Gastrocnemius medialis (tissue), 4 donors: ENCODE results near the gene IRS1. TPM values are rescaled to one million over a fixed set of nuclear protein-coding genes. Genes with fewer than 3 reads are reported as not detected.
A peak's percentile ranks its signal among the peaks of the same experiment; 100 is the strongest.

ENCODE experiments used
- ATAC-seq, 2 donors: fragments of 150-250 bp; one replicate each; pipeline ENCODE4 v1.9.1; 2016
- DNase-seq, 2 donors: peaks; one replicate each; pipeline ENCODE4 v3.0.0-alpha.2; 2019
- H3K27ac ChIP-seq, 4 donors: fragments of 200-600 bp; sonication (generic); 1 replicate in 1 of 4; 2 replicates in 3 of 4; pipeline ENCODE4 v1.5.1; 2016 to 2018; ENCODE audit warnings: mild to moderate bottlenecking in 2 of 4, moderate library complexity in 1 of 4
- H3K27me3 ChIP-seq, 3 donors: fragments of 200-600 bp; sonication (generic) in 2 of 3; 1 replicate in 1 of 3; 2 replicates in 2 of 3; pipeline versions ENCODE4 v1.5.1 to v1.6.0; 2016 to 2019; ENCODE audit warnings: mild to moderate bottlenecking in 1 of 3, moderate library complexity in 1 of 3
- H3K36me3 ChIP-seq, 2 donors: fragments of 200-600 bp; sonication (generic) in 1 of 2; one replicate each; pipeline ENCODE4 v1.5.1; 2017 to 2018
- H3K4me1 ChIP-seq, 2 donors: fragments of 200-600 bp; sonication (generic) in 1 of 2; one replicate each; pipeline ENCODE4 v1.5.1; 2016 to 2017; ENCODE audit warnings: mild to moderate bottlenecking in 2 of 2
- H3K4me3 ChIP-seq, 4 donors: fragments of 200-600 bp; sonication (generic) in 3 of 4; 1 replicate in 1 of 4; 2 replicates in 3 of 4; pipeline ENCODE4 v1.5.1; 2016 to 2019; ENCODE audit warnings: mild to moderate bottlenecking in 2 of 4
- H3K9me3 ChIP-seq, 3 donors: fragments of 200-600 bp; sonication (generic) in 2 of 3; 1 replicate in 1 of 3; 2 replicates in 2 of 3; pipeline ENCODE4 v1.5.1; 2016 to 2019
- CTCF ChIP-seq, 5 experiments: fragments of 450-650 bp in 3 of 5; fragments of 200-600 bp in 2 of 5; sonication (generic) in 2 of 5; IDR thresholded peaks in 4 of 5; conservative IDR thresholded peaks in 1 of 5; 1 replicate in 4 of 5; 2 replicates in 1 of 5; pipeline ENCODE4 v1.5.1; 2016 to 2019; ENCODE audit warnings: antibody characterized with exemption in 5 of 5, mild to moderate bottlenecking in 3 of 5, moderate library complexity in 3 of 5
- POLR2A ChIP-seq, 2 donors: fragments of 450-650 bp; IDR thresholded peaks; one replicate each; pipeline ENCODE4 v1.6.1; 2017; ENCODE audit warnings: antibody characterized with exemption in 2 of 2, mild to moderate bottlenecking in 2 of 2, moderate library complexity in 2 of 2
- in situ Hi-C, 4 donors: fragments of 200-750 bp; cut with MboI; loops; one replicate each; pipeline versions ENCODE4 v1.15.0 to v1.8.0; 2017; ENCODE audit warnings: low sequenced_read_pairs in 4 of 4
- intact Hi-C: fragments of 100-400 bp; cut with DNase I; formaldehyde crosslinking; loops from one replicate; pipeline ENCODE4 v1.15.1; 2023; ENCODE audit warnings: low total_unique reads
- total RNA-seq, 4 donors: library from RNA; depleted of rRNA; stranded (reverse); fragments of >200 nt; gene quantifications; one replicate each; pipeline versions ENCODE4 v1.1.0 to v1.2.3, GENCODE V29; 2016

The IRS1 gene
- total RNA-seq, 4 donors from 2014 or later, result 2.2 to 71.1 (median 6.3) TPM

GRCh38 chr2:226771067-226771466 lies 28.6 kb downstream of the IRS1 start:
- Histone ChIP-seq H3K9me3 (no peaks in the 10 kb centered on the region), H3K4me3 (peak overlapping the region; percentile 8 to 21 (median 17)), H3K36me3 (no peaks in the 10 kb centered on the region), H3K27ac (peak overlapping the region; percentile 82 to 91 (median 83)), H3K4me1 (peaks cover 62 to 66% of the 10 kb centered on the region in 2 donors), H3K27me3 (no peaks in the 10 kb centered on the region)
- peak; percentile 84 to 89 for ATAC-seq
- TF ChIP-seq CTCF (IDR thresholded peaks at IDR 0.05 in 4 of 5, conservative IDR thresholded peaks at IDR 0.05 in 1 of 5) (no peak), POLR2A (IDR thresholded peaks at IDR 0.05) (peak; percentile 19 to 75)
- in situ Hi-C loops, result loop anchor here in 2 of 4 donors (10.0 kb wide), 1 partner anchor 96 kb away; no protein-coding TSS in a partner anchor
- intact Hi-C loops, result no loop called here
- DNase-seq, result peak; percentile 67 to 78

GRCh38 chr2:226767056-226767813 lies 32.4 kb downstream of the IRS1 start:
- DNase-seq (no peak), ATAC-seq (no peak)
- Histone ChIP-seq H3K36me3 (no peaks in the 10 kb centered on the region), H3K27me3 (no peaks in the 10 kb centered on the region), H3K9me3 (no peaks in the 10 kb centered on the region), H3K27ac (peak overlapping the region; percentile 82 to 91 (median 83)), H3K4me1 (peaks cover 51 to 56% of the 10 kb centered on the region in 2 donors), H3K4me3 (no peak overlapping the region)
- intact Hi-C loops, result no loop called here
- TF ChIP-seq POLR2A (IDR thresholded peaks at IDR 0.05), result no peak
- no peak for TF ChIP-seq CTCF (IDR thresholded peaks at IDR 0.05 in 4 of 5, conservative IDR thresholded peaks at IDR 0.05 in 1 of 5)
- in situ Hi-C loops, result no loop called here

- in situ Hi-C loops, result no loop called here
- Histone ChIP-seq H3K9me3 (no peaks in the 10 kb centered on the region), H3K4me3 (no peak overlapping the region), H3K36me3 (no peaks in the 10 kb centered on the region), H3K27ac (peak overlapping the region; percentile 82 to 91 (median 83)), H3K4me1 (peaks cover 51 to 55% of the 10 kb centered on the region in 2 donors), H3K27me3 (no peaks in the 10 kb centered on the region)
- intact Hi-C loops, result no loop called here
- TF ChIP-seq POLR2A (IDR thresholded peaks at IDR 0.05), result no peak
- no peak for TF ChIP-seq CTCF (IDR thresholded peaks at IDR 0.05 in 4 of 5, conservative IDR thresholded peaks at IDR 0.05 in 1 of 5)
- ATAC-seq (no peak), DNase-seq (no peak)
These were observed 33.1 kb downstream of the IRS1 start for GRCh38 chr2:226766352-226767055.

- Histone ChIP-seq H3K4me1 (peaks cover 69 to 72% of the 10 kb centered on the region in 2 donors), H3K27me3 (no peaks in the 10 kb centered on the region), H3K27ac (peak overlapping the region; percentile 83 to 94 (median 92)), H3K4me3 (no peak overlapping the region), H3K36me3 (no peaks in the 10 kb centered on the region), H3K9me3 (no peaks in the 10 kb centered on the region)
- in situ Hi-C loops, result no loop called here
- no peak for ATAC-seq
- intact Hi-C loops, result no loop called here
- TF ChIP-seq CTCF (IDR thresholded peaks at IDR 0.05 in 4 of 5, conservative IDR thresholded peaks at IDR 0.05 in 1 of 5) (no peak), POLR2A (IDR thresholded peaks at IDR 0.05) (no peak)
- no peak for DNase-seq
These were observed 36.3 kb downstream of the IRS1 start for GRCh38 chr2:226763320-226763719.
